NCI-H2107 (cell line): Measurements from ENCODE around the gene CPS1.

Experiments used
- DNase-seq: peaks from one replicate; lab custom pipeline; 2025; lab: John Stamatoyannopoulos, UW

CPS1 gene

DNA sequence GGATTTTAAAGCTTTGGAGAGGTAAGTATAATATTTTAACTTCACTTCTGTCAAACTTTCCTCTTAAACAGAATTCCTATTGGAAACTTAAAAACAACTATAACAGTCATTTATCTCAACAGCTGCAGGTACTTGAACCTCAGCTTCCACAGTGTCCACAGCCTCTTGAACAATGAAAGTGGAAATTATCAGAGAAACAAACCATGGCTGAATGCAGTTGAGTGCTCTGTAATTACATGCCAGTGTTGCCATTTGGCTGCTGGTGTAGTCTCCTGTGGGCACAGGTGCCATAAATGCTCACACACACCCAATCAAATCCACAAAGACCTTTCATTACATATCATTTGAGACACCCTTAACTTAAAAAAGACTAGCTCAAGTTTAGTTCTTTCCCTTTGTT is 125.1 kb downstream of the CPS1 start:
- peak; percentile 74 for DNase-seq

DNA sequence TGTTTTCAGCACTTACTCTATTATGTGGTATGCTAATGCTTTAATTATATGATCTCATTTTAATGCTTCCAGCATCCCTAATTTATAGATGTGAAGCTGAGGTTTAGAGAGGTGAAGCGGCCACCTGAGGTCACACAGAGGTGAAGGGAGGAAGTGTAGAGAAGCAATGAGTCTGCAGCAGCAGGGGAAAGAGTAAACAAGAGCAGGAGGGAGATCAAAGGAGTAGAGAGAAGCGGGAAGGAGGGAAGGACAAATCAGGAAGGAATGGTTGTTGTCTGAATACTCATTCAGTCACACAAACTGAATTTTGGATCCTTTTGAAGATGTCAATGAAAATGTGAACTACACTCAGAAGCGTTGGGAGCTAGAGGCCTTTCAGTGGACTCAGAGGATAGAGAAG is 130.0 kb downstream of the CPS1 start:
- DNase-seq: no peak

DNA sequence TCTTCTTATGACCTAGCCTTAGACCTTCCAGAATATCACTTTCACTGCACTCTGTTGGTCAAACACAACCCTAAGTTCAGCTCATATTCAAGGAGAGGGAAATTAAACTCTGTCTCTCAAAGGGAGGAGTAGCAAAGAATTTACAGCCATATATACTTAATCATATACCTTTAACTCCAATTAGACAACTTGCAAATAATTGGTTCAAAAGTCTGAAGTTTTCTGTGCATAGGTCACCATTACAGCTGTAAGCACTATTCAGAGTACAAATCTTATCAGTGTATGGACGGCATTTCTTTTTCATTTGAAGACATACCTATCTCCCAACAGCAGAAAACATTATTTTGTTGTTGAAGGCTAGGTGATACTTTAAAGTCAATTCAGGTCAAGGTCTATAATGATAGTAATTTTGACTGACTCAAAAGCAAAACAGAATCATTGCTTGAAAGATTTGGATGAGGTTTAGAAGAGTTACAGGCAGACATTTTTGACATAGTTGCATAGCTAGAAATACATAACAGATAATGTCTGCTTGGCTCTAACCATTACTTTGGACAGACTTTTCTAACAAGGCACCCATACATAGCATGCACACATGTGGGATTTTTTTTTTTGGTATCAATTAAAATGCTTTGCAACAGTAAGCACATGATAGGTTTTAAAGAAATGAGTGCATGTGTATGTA is 131.5 kb downstream of the CPS1 start:
- no peak for DNase-seq

DNA sequence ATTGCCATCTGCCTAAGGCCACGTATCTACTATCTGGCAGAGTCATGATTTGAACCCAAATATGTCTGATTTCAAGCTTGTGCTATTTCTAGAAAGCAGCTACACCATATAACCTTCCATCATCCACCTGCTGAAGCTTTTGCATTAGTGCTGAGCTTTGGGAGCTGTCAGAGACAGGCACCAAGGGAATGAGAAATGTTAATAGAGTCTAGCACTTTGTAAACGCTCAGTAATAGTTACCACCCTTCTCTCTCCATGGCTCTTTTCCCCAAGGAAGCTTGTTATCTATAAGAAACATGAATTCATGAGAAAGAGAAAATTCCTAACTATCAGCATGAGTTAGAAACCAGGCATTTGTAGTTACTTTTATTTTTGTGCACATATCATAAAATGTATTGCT is 151.5 kb downstream of the CPS1 start:
- DNase-seq: no peak

DNA sequence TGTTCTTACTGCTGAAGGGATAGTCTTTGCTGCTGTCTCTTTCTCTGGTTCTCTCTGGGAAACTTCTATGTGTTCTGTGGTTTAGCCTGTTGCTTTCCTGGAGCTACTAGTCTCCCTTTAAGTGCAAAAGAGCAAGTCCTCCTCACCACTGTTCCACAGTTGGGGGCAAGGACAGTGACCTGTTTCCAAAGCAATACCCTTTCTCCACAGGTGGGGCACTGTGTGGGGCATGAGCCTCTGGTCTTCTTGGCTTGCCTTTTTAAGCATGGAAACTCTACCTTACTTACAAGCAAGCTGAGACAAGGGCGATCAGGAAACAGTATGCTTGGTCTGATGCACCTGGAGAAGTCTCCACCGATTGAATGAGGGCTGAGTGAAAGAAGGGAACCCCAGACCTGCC is 156.7 kb downstream of the CPS1 start:
- DNase-seq: no peak

DNA sequence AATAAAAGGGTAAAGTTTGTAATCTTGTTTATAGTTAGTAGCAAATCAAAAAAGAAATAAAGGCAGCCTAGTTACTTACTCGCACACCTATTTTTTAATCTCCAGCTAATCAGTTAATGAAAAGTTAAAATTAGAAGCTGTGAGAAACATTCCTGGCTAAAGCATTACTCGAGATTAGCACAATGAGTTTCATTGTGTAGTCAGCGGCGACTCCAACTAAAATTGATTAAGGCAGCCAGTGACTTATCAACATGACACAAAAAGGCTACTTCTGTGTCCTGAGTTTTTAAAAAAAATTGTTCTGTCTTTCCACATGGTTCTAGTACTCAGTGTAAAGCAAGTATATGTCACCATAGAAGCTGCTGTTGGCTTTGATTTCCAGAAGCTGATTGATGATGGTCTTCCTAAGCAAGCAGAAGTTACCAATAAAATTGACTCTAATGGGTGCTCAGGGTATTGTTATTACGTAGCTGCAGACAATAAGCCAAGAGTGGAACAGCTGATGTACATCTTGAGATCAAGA is 159.2 kb downstream of the CPS1 start:
- no peak for DNase-seq

DNA sequence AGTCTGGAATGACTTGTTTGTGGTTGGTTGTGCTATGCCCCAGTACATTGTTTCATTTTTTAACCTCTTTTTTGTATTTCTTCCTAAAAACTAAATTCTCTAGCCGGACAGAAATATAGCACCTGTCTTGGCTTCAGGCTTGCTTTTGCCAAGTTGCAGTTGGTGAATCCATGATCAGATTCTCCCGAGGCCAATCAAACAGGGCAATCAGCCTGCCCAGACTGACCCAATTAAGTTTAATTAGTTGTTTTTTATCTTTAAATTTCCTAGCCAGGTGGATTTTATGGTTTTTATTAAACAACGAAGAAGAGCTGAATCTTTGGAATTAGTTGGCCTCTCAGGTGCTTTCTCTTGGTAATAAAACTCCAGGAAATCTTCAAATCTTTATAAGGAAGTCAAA is 162.1 kb downstream of the CPS1 start:
- DNase-seq: no peak

DNA sequence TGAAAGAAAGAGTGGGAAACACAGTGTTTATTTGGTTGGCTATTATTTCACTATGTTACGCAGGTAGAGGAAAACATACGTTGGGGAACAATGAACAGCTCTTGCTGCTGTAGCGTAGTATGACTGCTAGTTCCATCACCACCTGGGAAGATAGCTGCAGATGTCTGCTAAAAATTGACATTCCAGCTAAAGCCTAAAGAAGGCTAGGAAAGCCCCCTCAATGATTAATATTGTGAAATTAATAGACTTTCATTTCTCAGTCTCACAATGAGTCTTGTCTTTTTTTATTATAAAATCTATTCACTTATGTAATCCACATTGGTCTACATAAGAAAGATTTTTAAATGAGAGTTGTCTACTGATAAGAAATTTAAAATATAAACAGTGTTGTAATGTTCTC is 165.7 kb downstream of the CPS1 start:
- no peak for DNase-seq

DNA sequence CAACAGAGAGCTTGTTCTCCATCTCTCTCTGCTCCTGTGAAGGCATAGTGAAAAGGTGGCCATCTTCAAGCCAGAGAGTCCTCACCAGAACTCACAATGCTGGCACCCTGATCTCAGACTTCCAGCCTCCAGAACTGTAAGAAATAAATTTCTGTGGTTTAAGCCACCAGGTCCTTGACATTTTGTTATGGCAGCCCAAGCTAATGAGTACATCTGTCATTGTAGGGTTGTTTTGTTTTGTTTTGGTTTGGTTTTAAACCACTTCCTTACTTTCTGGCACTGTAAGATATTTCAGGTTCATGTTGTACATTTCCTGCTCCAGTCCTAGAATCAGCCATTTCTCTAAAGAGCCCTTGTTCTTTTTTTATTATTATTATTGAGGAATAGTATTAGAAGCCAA is 171.2 kb downstream of the CPS1 start:
- DNase-seq: no peak
